Measurements from ENCODE around the gene ZNF445.

The ZNF445 gene

DNA sequence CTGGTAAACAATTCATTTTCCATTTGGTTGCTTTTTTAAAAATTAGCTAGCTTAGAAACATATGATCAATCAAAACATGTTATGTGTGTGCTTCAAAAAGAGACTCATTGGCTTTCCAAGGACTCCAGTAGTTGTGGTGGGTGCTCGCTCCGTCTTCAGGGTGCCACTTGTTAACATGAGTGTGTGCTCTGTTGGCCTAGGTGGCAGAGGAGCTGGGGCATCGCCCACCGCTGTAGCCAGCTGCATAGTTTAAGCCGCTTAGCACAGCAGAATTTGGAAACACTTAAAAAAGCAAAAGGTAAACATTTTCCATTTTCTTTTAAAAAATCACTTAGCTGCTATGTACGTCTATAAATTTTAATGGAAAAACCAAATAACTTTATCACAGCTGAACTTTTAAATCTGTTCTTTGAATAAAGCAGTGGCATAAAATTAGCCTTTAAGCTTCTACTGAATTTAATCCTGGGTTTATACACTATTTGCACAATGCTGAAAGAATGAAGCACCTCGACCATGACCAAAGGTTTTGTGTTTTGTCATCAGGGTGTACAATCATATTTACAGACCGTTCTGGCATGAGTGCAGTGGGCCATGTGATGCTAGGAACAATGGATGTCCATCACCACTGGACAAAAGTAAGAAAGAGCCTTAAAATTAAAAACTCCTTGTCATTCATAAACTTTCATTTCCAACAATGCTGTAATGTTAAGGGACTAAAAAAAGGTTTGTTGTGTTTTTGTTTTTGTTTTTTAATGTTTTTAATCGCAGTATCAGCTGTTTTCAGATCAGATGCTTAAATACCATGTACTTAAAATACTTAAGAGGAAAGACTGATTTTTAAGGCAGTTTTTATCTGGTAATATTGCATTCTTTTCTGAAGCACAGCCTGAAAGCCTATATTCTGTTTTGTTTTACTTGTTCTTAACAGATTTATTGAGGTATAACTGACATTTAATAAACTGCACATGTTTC, 81.0 kb downstream of the ZNF445 start:
- no peak for DNase-seq

DNA sequence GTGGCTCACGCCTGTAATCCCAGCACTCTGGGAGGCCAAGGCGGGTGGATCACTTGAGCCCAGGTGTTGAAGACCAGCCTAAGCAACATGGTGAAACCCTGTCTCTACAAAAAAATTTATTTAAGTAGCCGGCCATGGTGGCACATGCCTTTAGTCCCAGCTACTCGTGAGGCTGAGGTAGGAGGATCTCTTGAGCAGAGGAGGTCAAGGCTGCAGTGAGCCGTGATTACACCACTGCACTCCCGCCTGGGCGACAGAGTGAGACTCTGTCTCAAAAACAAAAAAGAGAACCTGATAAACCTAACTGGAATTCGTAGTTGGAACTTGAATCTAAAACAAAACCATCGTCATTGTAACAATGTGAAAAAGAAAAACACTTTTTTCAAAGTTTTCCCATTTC, 81.8 kb downstream of the ZNF445 start:
- no peak for DNase-seq

DNA sequence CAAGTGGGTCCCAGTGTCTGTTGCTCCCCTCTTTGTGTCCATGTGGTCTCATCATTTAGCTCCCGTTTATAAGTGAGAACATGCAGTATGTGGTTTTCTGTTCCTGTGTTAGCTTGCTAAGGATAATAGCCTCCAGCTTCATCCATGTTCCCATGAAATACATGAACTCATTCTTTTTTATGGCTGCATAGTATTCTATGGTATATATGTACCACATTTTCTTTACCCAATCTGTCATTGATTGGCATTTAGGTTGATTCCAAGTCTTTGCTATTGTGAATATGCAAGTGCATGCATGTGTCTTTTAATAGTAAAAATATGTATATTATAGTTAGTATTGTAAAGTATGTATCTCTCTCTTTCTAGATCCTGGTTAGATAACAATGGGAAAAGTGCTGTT, 85.0 kb downstream of the ZNF445 start:
- DNase-seq = no peak

DNA sequence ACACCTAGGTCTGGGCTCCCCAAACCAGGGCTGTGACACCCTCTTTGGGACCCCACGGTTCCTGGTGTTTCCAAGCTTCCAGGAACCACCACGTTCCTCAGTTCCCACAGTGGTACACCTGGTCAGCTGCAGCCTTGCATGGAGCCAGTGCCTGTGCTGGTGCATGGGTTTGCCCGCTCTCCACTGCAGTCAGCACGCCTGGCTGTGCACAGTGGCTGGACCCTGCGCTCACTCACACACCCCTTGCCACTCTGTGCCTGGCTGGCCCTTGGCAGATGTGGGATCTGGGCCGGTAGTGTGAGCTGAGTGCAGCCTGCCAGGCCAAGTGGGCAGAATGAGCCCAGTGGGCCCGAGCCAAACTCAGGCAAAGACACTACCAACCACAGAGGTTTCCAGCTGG, 90.1 kb downstream of the ZNF445 start:
- no peak for DNase-seq

All from SW 1271 (cell line).